CD4-positive, alpha-beta T cell treated with Interferon alpha-2 for 1 hour (primary cell): ENCODE results near the gene CXCL13.
"Not testable (repeated sequence)": the region's sequence is repeated elsewhere in the genome, so short reads cannot be mapped to it uniquely, and the experiment has no call there.

Source experiments
- DNase-seq, 2 donors: peaks; one replicate each; pipeline ENCODE4 v3.0.0-alpha.2; 2020 to 2022

Gene CXCL13

GRCh38 chr4:77613267-77613666 is 7.6 kb downstream of the CXCL13 start:
- DNase-seq, result no peak

- DNase-seq, result no peak
Observed at GRCh38 chr4:77615153-77615552, 9.5 kb downstream of the CXCL13 start.

GRCh38 chr4:77617203-77617602 is 11.6 kb downstream of the CXCL13 start:
- DNase-seq, result no peak

- peak; percentile 48 to 67 for DNase-seq
Observed at GRCh38 chr4:77618383-77619241, 13.0 kb downstream of the CXCL13 start.

- no peak for DNase-seq
Observed at GRCh38 chr4:77619408-77619807, 13.8 kb downstream of the CXCL13 start.

- DNase-seq, result no peak
Observed at GRCh38 chr4:77621254-77621653, 15.6 kb downstream of the CXCL13 start.

- no peak for DNase-seq
Observed at GRCh38 chr4:77623091-77623490, 17.5 kb downstream of the CXCL13 start.

GRCh38 chr4:77624213-77624612 is 18.6 kb downstream of the CXCL13 start:
- no peak for DNase-seq

GRCh38 chr4:77625485-77625884 is 19.9 kb downstream of the CXCL13 start:
- DNase-seq, result no peak

GRCh38 chr4:77629885-77630284 is 24.3 kb downstream of the CXCL13 start:
- no peak for DNase-seq

- no peak for DNase-seq
Observed at GRCh38 chr4:77631276-77631675, 25.7 kb downstream of the CXCL13 start.

- DNase-seq, result no peak
Observed at GRCh38 chr4:77634132-77634785, 28.6 kb downstream of the CXCL13 start.

GRCh38 chr4:77635246-77635645 is 29.6 kb downstream of the CXCL13 start:
- no peak for DNase-seq

GRCh38 chr4:77635876-77636275 is 30.3 kb downstream of the CXCL13 start:
- DNase-seq, result no peak

GRCh38 chr4:77636902-77637301 is 31.3 kb downstream of the CXCL13 start:
- DNase-seq, result no peak

GRCh38 chr4:77644069-77644468 is 38.4 kb downstream of the CXCL13 start:
- not testable (repeated sequence) for DNase-seq

GRCh38 chr4:77650787-77651186 is 45.2 kb downstream of the CXCL13 start:
- DNase-seq, result no peak

GRCh38 chr4:77651820-77652219 is 46.2 kb downstream of the CXCL13 start:
- no peak for DNase-seq

GRCh38 chr4:77652237-77652897 is 46.7 kb downstream of the CXCL13 start:
- DNase-seq, result no peak

- no peak for DNase-seq
Observed at GRCh38 chr4:77653162-77653758, 47.6 kb downstream of the CXCL13 start.

GRCh38 chr4:77660318-77660717 is 54.7 kb downstream of the CXCL13 start:
- not testable (repeated sequence) for DNase-seq
